Activated effector memory CD4-positive, alpha-beta T cell treated with anti-CD3 and anti-CD28 coated beads, Interleukin-2, amount 50 U/mL, for 16 hours (primary cell): ENCODE measurements around the gene DCBLD1.

ENCODE experiments used
- DNase-seq: peaks from one replicate; pipeline ENCODE4 v3.0.0-alpha.2; 2020

DCBLD1 gene

DNA sequence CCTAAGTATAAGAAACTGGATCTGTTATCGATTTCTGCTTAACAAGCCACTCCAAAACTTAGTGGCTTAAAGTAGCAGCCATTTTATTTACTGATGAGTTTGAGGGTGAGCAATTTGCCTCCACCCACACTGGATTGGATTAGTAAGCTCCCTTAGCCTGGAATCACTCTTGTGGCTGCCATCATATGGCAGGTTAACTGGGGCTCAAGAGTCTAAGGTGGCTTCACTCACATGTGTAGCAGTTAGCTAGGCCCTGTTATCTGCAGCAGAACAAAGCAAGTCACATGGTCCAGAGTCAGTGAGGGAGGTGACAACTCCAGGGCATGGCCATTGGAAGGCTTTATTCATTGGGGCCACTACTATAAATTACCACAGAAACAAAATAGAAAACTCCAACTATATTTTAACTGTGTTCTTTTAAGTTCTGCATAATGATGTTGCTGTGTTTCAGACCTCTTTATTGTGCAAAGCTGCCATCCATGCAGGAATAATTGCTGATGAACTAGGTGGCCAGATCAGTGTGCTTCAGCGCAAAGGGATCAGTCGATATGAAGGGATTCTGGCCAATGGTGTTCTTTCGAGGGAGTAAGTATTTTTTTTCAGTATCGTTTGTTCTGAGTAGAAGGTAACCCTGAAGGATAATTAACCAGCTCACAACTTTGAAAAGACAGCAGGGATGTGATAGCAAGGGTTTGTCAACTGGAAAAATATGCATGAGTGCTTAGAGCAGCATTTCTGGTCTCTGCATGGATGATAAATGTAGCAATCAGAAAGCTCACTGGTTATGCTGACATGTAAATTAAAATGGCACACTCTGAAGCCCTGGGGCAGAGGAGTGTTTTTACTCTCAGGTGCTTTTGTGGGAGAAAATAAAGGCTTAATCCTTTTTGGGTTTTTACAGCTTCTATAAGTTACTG lies 49.6 kb downstream of the DCBLD1 start:
- no peak for DNase-seq

DNA sequence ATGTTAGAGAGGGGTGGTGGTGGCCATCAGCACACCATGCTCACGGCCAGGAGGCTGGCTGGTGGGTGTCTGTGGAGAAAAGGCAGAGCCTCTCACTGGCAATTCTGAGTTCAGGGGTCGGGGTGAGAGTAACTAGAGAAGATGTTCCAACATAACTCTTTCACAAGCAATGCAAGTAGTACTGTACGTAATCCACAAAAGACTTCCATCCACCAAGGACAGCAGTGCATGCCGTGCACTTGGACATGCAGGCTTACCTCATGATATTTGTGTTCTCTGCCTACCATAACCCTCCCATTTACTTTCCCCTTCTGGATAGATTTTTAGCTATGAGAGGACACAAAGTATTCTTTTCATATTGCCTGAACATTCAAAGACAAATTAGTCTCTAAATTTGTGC lies 51.3 kb downstream of the DCBLD1 start:
- DNase-seq: no peak

- DNase-seq: no peak
Measured at GRCh38 chr6:117534974-117535373, 52.5 kb downstream of the DCBLD1 start.

DNA sequence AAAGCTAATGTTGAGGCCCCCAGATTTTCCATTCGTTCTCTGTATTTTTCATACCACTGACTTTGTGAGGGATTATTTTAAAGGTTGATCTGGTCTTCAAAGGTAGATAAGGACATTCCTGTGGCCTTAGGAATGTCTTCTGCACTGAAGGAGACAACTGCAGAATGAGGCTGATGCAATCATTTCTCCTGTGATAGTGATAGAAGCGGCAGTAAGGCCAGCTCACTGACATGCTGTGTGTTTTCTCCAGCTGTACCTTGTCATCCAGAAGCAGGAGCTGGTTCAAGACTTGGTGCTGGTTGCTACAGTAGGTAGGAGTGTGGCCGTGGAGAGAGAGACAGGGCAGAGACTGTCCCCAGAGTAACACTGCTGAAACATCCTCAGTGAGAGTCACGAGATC lies 53.8 kb downstream of the DCBLD1 start:
- DNase-seq: no peak

DNA sequence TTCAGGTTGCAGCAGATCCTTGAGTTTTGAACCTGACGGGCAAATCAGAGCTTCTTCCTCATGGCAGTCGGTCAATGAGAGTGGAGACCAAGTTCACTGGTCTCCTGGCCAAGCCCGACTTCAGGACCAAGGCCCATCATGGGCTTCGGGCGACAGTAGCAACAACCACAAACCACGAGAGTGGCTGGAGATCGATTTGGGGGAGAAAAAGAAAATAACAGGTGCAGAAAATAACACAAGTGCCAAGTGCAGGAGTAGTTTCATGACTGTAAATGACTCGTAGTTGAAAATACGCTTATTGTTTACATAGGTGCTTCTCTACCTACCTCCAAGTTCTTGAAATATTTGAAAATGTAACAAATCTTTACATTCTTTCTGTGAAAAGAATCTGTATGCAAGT lies 56.1 kb downstream of the DCBLD1 start:
- no peak for DNase-seq

DNA sequence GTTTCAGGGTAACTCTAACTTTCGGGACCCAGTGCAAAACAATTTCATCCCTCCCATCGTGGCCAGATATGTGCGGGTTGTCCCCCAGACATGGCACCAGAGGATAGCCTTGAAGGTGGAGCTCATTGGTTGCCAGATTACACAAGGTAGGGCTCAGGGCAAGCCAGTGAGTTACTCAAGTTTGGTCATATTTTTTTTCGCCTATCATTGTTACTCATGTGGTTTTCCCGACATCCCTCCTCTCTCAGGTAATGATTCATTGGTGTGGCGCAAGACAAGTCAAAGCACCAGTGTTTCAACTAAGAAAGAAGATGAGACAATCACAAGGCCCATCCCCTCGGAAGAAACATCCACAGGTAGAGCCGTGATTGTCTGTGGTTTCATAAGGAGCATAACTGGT lies 58.2 kb downstream of the DCBLD1 start:
- DNase-seq: no peak

GRCh38 chr6:117542493-117542892 lies 60.0 kb downstream of the DCBLD1 start:
- DNase-seq: no peak

GRCh38 chr6:117544716-117545115 lies 62.2 kb downstream of the DCBLD1 start:
- DNase-seq: no peak

DNA sequence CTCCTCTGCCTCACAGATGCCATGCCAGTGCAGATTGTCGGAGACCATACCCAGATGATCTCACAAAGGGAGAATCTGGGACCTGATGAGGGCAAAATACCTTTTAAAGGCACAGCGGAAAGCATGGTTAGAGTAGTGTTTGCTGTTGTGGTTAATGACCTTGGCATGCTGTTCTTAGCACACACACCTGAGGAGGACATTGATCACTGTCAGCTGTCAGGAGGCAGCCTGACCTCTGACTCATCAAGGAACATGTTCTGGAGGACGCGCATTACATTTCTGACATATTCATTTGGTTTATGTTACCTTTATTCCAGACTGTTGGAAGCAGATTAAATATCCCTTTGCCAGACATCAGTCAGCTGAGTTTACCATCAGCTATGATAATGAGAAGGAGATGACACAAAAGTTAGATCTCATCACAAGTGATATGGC lies 62.7 kb downstream of the DCBLD1 start:
- no peak for DNase-seq

DNA sequence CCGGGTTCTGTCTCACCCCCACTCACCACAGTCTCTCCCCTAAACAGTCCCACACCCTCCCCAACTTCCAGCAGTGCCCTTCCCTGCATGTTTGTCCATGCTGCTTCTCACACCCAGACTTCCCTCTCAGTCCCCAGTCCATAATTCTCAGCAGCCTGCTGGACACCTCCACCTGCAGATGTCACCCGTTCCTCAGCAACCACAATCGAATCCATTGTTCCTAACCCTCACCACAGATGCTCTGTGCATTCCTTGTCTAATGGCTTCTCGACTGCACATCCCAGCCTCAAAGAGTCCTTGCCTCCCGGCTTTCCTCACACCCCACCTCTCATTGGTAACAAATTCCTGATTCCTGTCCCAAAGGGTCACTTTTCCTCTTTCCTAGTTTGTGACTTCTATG lies 64.2 kb downstream of the DCBLD1 start:
- DNase-seq: no peak

DNA sequence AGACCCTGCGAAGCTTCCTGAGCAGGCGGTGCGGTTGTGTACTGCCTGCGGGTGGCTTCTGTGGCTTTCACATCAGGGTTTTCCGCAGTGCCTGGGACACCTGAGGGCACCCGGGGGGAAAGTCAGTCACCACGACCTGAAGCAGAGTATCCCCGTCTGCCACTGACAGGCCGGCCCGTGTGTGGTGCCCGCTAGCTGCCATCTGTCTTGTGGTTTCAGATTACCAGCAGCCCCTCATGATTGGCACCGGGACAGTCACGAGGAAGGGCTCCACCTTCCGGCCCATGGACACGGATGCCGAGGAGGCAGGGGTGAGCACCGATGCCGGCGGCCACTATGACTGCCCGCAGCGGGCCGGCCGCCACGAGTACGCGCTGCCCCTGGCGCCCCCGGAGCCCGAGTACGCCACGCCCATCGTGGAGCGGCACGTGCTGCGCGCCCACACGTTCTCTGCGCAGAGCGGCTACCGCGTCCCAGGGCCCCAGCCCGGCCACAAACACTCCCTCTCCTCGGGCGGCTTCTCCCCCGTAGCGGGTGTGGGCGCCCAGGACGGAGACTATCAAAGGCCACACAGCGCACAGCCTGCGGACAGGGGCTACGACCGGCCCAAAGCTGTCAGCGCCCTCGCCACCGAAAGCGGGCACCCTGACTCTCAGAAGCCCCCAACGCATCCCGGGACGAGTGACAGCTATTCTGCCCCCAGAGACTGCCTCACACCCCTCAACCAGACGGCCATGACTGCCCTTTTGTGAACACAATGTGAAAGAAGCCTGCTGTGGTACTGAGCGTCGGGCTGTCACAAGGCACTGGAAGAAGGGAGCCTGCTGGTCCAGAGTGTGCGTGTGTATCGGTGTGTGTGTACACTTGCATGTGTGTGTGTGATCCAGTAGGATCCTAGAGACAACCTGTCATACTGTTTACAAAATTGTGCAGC lies 65.5 kb downstream of the DCBLD1 start:
- DNase-seq: peak; percentile 78

DNA sequence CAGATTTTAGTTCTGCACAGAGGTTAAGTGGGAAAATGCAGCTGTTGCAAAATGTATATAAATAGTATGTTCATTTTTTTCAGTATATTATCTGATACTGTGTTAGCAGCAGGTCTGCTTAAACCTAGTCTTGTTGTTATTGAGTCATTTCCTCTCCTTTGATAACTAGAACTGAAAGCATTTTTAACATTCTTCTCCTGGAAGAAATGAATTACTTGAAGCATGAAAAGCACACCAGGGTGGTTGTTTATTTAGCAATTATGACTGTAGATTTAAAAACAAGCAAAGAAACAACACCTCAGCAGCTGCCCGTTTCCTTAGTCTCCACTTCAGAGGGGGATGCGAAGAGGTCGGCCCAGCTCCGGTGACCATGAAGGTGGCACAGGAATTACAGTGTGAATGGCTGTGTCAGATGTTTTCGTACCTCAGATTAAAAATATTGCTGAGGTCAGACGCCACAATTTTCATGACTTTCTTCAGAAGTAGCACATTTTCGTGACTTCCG lies 66.4 kb downstream of the DCBLD1 start:
- DNase-seq: peak; percentile 69

GRCh38 chr6:117549611-117550010 lies 67.1 kb downstream of the DCBLD1 start:
- no peak for DNase-seq

GRCh38 chr6:117550078-117550600 lies 67.7 kb downstream of the DCBLD1 start:
- DNase-seq: no peak

DNA sequence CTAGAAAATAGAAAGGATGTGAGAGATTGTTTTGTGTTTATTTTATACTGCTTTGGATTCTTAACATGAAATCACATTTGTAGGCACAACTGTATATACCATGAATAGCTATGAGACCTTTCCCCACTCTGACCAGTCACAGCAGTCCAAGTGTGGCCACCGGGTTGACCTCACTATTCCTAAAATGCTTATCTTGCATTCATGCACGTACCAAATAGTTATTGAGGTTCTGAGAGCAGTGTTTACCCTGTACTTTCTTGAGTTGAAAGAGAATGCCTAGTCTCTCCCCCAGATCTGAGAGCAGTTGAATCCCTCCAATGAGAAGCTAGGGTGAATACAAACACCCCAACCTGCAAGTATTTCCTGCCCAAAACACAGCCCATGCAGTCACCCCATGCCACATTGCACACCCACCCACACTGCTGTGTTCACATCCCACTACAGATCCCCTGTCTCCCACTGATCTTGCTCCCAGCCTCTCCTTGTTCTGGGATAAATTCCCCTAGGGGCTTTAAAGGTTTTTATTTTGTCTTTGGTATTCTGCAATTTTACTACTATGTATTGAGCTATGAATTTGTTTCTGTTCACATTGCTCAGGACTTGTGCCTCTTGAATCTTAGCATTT lies 68.3 kb downstream of the DCBLD1 start:
- no peak for DNase-seq

DNA sequence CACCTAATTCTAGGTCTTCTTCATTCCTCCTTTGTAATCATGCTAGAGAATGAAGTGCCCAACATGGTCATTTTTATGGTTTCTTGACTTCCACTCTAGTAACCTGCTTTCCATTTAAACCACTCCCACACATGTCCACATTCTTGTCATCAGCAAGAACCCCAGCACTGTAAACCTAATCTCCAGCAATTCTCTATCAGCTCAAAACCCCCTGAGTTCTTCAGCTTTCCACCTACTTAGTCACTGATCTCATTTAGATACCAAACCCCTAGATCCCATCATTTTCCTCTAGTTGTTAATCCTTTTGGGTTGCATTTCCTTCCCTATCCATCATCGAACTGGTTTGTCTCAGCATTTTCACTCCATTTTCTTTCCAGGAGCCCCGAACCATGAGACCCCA lies 70.1 kb downstream of the DCBLD1 start:
- no peak for DNase-seq

DNA sequence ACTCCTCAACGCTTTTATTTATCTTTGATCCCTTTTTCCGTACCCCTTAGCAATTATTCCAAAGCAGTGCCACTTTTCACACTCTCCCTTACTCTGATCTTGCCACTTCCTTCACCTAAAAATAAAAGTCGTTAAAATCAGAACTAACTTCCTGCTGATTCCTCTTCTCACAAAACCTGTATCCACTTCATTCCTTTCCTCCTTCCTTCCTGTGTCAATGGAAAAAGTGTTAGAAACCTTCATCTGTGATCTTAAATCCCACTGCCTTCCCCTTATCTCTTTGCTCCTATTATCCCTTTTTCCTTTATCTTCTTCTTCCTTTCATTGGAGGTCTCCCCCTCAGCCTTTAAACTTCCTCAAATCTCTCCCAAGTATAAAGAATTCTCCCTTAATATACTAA lies 70.7 kb downstream of the DCBLD1 start:
- DNase-seq: no peak

DNA sequence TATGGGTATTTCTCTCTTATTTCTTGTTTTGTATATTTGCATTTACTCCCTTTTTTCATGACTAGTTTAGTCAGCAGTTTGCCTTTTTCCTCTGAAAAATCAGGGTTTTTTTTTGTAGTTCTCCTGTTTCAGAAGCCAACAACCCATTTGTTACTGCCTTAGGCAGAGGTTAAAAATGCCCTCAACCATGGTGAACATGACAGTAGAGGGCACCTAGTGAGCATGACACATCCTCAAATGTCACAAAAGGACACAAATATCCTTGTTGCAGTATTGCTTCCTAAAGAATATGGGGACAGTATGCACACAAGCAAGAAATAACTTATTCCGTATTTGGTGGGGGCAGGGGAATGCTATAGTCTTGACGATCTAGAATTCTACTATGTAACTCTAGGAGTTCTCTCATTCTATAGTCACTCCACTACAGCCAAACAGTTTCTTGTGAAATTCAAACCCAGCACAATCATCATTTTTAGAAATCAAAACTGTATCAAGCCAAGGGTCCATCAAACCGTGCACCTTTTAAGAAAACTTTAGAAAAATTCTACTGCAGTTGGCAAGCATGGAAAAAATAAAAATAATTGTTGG lies 72.9 kb downstream of the DCBLD1 start:
- DNase-seq: no peak

- DNase-seq: peak; percentile 83
Measured at GRCh38 chr6:117555882-117556498, 73.5 kb downstream of the DCBLD1 start.

GRCh38 chr6:117557951-117558350 lies 75.5 kb downstream of the DCBLD1 start:
- no peak for DNase-seq

DNA sequence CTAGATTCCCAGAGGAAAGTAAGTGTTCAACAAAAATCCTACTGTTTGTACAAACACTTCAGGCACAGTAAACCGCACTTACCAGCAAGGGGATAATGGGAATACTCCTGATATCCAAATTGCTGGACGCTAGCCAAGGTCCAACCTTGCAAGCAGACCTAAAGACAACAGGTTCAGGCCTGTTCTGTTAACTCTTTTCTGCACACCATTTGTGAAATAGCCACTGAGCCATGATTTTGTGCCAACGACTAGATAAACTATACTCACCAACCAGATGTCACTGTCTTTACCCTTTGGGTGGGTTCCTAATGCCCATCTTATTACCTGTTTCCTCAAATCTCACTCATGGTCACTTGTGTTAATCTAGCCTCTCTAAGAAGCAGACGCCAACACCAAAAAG lies 76.3 kb downstream of the DCBLD1 start:
- DNase-seq: no peak

DNA sequence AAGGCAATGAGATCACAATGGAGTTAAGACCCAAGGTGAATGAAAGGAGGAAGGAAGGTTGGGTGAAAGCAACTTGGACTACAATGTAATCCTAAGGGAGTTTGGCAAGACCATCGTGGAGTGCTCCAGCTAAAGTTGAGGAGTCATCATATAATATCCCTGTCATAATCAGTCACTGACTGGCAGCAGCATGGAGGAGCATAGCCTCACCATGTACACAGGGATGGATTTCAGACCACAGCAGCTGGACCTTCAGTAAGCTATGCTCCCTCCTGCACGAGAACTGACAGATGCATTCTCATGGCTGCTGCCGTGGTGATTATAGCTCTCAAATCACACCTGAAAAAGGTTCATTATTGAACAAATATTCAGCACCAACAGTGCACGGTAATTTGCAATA lies 76.8 kb downstream of the DCBLD1 start:
- no peak for DNase-seq
